HepG2 (cell line): ENCODE data around the gene STC2. TPM values are rescaled to one million over a fixed set of nuclear protein-coding genes. Genes with fewer than 3 reads are reported as not detected.

Experiments used
- ADNP ChIP-seq: sonication (generic); formaldehyde crosslinking; IDR thresholded peaks from 2 replicates; pipeline ENCODE4 v1.4.0; 2020; ENCODE audit warnings: missing genetic modification reagents
- CBX5 ChIP-seq: sonication (generic); formaldehyde crosslinking; IDR thresholded peaks from 2 replicates; pipeline ENCODE4 v1.4.0; 2020; ENCODE audit warnings: missing genetic modification reagents, borderline replicate concordance
- CENPT ChIP-seq: sonication (generic); formaldehyde crosslinking; IDR thresholded peaks from 2 replicates; pipeline ENCODE4 v1.8.0; 2022; ENCODE audit warnings: low read depth, mild to moderate bottlenecking, moderate library complexity, missing genetic modification reagents
- CENPX ChIP-seq: sonication (generic); formaldehyde crosslinking; IDR thresholded peaks from 2 replicates; pipeline ENCODE4 v1.9.0; 2021; ENCODE audit warnings: mild to moderate bottlenecking, missing genetic modification reagents, moderate library complexity
- ELF3 ChIP-seq: IDR thresholded peaks from 2 replicates; pipeline ENCODE4 v1.6.1; 2016; ENCODE audit warnings: missing genetic modification reagents, missing compliant biosample characterization
- FIP1L1 ChIP-seq: fragments of 200-400 bp; formaldehyde crosslinking; IDR thresholded peaks from 2 replicates; pipeline ENCODE4 v1.6.1; 2018; ENCODE audit warnings: low read depth, mild to moderate bottlenecking, low read length, moderate library complexity, borderline replicate concordance; ENCODE audit not compliant: insufficient read depth
- GABPB1 ChIP-seq: IDR thresholded peaks from 2 replicates; pipeline ENCODE4 v1.6.1; 2016; ENCODE audit warnings: mild to moderate bottlenecking, missing genetic modification reagents, moderate library complexity, missing compliant biosample characterization
- ISL2 ChIP-seq: sonication (generic); formaldehyde crosslinking; IDR thresholded peaks from 2 replicates; pipeline ENCODE4 v1.5.0; 2020; ENCODE audit warnings: missing genetic modification reagents
- KLF16 ChIP-seq, 2 experiments: sonication (generic) in 1 of 2; formaldehyde crosslinking in 1 of 2; IDR thresholded peaks; 2 replicates each; pipeline versions ENCODE4 v1.6.1 to v1.8.0; 2016 to 2023; ENCODE audit warnings: missing genetic modification reagents in 2 of 2, missing compliant biosample characterization in 1 of 2
- PHB2 ChIP-seq: fragments of 450-650 bp; IDR thresholded peaks from 2 replicates; pipeline ENCODE4 v1.6.1; 2018; ENCODE audit not compliant: partially characterized antibody
- ZNF160 ChIP-seq: sonication (generic); formaldehyde crosslinking; IDR thresholded peaks from 2 replicates; pipeline ENCODE4 v1.8.0; 2022; ENCODE audit warnings: mild to moderate bottlenecking, inconsistent platforms, missing genetic modification reagents
- ZNF253 ChIP-seq: sonication (generic); formaldehyde crosslinking; IDR thresholded peaks from 2 replicates; pipeline ENCODE4 v1.8.0; 2022; ENCODE audit warnings: mild to moderate bottlenecking, missing genetic modification reagents, borderline replicate concordance
- ZNF292 ChIP-seq: sonication (generic); formaldehyde crosslinking; IDR thresholded peaks from 2 replicates; pipeline ENCODE4 v1.8.1; 2022; ENCODE audit warnings: mild to moderate bottlenecking, low read depth, missing genetic modification reagents, borderline replicate concordance
- ZNF337 ChIP-seq: sonication (generic); formaldehyde crosslinking; IDR thresholded peaks from 2 replicates; pipeline ENCODE4 v1.5.1; 2020; ENCODE audit warnings: missing genetic modification reagents, low read depth, mild to moderate bottlenecking, borderline replicate concordance
- ZNF567 ChIP-seq: sonication (generic); formaldehyde crosslinking; IDR thresholded peaks from 2 replicates; pipeline ENCODE4 v1.8.1; 2023; ENCODE audit warnings: mild to moderate bottlenecking, missing genetic modification reagents, borderline replicate concordance
- ZNF607 ChIP-seq: sonication (generic); formaldehyde crosslinking; IDR thresholded peaks from 2 replicates; pipeline ENCODE4 v1.5.1; 2020; ENCODE audit warnings: missing genetic modification reagents, mild to moderate bottlenecking, borderline replicate concordance
- ZNF614 ChIP-seq: IDR thresholded peaks from 2 replicates; pipeline ENCODE4 v1.6.1; 2018; ENCODE audit warnings: missing biosample characterization, missing genetic modification reagents, inconsistent platforms, borderline replicate concordance
- ZNF75D ChIP-seq: sonication (generic); formaldehyde crosslinking; IDR thresholded peaks from 2 replicates; pipeline ENCODE4 v1.8.1; 2023; ENCODE audit warnings: missing genetic modification reagents, mild to moderate bottlenecking, borderline replicate concordance
- polyA plus RNA-seq, 8 experiments: library from polyadenylated mRNA; depleted of rRNA in 3 of 8; stranded (reverse) in 7 of 8; unstranded in 1 of 8; fragments of >200 nt; fragmentation: Illumina TruSeq in 4 of 8; extraction: Trizol in 4 of 8; gene quantifications; 2 replicates each; pipeline versions ENCODE4 v1.2.1 to v1.2.3, GENCODE V29; 2011 to 2016; ENCODE audit warnings: low read depth in 4 of 8, missing spikeins in 1 of 8, mixed read lengths in 1 of 8; ENCODE audit not compliant: insufficient read depth in 1 of 8
- total RNA-seq, 5 experiments: library from RNA; depleted of rRNA; stranded (reverse); fragments of >200 nt; fragmentation: Illumina TruSeq; extraction: Trizol; gene quantifications; 2 replicates each; pipeline ENCODE4 v1.2.3, GENCODE V29; 2016; ENCODE audit warnings: low read depth in 1 of 5
- TF ChIP-seq, protein P1 (sequence below), 2 experiments: sonication (generic) in 1 of 2; formaldehyde crosslinking in 1 of 2; IDR thresholded peaks; 2 replicates each; pipeline versions ENCODE4 v1.4.0 to v1.6.1; 2018 to 2020; ENCODE audit warnings: missing genetic modification reagents in 2 of 2, borderline replicate concordance in 1 of 2, low read depth in 1 of 2, mild to moderate bottlenecking in 1 of 2, missing biosample characterization in 1 of 2
- TF ChIP-seq, protein P2 (sequence below): sonication (generic); formaldehyde crosslinking; conservative IDR thresholded peaks from 2 replicates; pipeline ENCODE4 v1.4.0; 2020; ENCODE audit warnings: missing genetic modification reagents
- TF ChIP-seq, protein P3 (sequence below): sonication (generic); formaldehyde crosslinking; IDR thresholded peaks from 2 replicates; pipeline ENCODE4 v1.5.0; 2020; ENCODE audit warnings: missing genetic modification reagents
- TF ChIP-seq, protein P4 (sequence below): sonication (generic); formaldehyde crosslinking; conservative IDR thresholded peaks from 2 replicates; pipeline ENCODE4 v1.4.0; 2020; ENCODE audit warnings: missing genetic modification reagents

Gene STC2
- total and polyA plus RNA-seq, 2 of the 13 experiments (the other 11 are each of a cell fraction or from before 2014, with no cell fraction given) = 27.1 to 69.2 TPM

- TF ChIP-seq, protein P1, sequence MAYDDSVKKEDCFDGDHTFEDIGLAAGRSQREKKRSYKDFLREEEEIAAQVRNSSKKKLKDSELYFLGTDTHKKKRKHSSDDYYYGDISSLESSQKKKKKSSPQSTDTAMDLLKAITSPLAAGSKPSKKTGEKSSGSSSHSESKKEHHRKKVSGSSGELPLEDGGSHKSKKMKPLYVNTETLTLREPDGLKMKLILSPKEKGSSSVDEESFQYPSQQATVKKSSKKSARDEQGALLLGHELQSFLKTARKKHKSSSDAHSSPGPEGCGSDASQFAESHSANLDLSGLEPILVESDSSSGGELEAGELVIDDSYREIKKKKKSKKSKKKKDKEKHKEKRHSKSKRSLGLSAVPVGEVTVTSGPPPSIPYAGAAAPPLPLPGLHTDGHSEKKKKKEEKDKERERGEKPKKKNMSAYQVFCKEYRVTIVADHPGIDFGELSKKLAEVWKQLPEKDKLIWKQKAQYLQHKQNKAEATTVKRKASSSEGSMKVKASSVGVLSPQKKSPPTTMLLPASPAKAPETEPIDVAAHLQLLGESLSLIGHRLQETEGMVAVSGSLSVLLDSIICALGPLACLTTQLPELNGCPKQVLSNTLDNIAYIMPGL (CRISPR knock-in tag; IDR thresholded peaks at IDR 0.05; ENCODE audit: borderline replicate concordance in 1 of 2, low read depth in 1 of 2) = peak; percentile 45 to 93
- TF ChIP-seq, protein P2, sequence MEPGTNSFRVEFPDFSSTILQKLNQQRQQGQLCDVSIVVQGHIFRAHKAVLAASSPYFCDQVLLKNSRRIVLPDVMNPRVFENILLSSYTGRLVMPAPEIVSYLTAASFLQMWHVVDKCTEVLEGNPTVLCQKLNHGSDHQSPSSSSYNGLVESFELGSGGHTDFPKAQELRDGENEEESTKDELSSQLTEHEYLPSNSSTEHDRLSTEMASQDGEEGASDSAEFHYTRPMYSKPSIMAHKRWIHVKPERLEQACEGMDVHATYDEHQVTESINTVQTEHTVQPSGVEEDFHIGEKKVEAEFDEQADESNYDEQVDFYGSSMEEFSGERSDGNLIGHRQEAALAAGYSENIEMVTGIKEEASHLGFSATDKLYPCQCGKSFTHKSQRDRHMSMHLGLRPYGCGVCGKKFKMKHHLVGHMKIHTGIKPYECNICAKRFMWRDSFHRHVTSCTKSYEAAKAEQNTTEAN (CRISPR knock-in tag) = peak; percentile 74
- TF ChIP-seq GABPB1 (CRISPR knock-in tag) (peak; percentile 61; the same call in 1 of the 2 replicates), ZNF337 (CRISPR knock-in tag) (peak; percentile 35; the same call in 1 of the 2 replicates), ISL2 (CRISPR knock-in tag) (peak; percentile 67), ZNF607 (CRISPR knock-in tag) (peak; percentile 93), ZNF292 (no peak), ELF3 (CRISPR knock-in tag) (peak; percentile 64), ZNF614 (CRISPR knock-in tag) (peak; percentile 61; the same call in 1 of the 2 replicates), ZNF75D (CRISPR knock-in tag) (no peak), ZNF160 (0 out of 2 replicates have a peak, but pooled peaks have one; percentile 46), KLF16 (CRISPR knock-in tag; IDR thresholded peaks at IDR 0.05) (peak in 1 of 2 experiments; percentile 89; a peak in 2 of 4 replicates), ZNF253 (CRISPR knock-in tag) (0 out of 2 replicates have a peak, but pooled peaks have one; percentile 16), FIP1L1 (0 out of 2 replicates have a peak, but pooled peaks have one; percentile 78), PHB2 (no peak), CENPX (CRISPR knock-in tag) (no peak), ADNP (CRISPR knock-in tag) (no peak), CENPT (CRISPR knock-in tag) (0 out of 2 replicates have a peak, but pooled peaks have one; percentile 10), CBX5 (CRISPR knock-in tag) (peak; percentile 79; the same call in 1 of the 2 replicates), ZNF567 (peak; percentile 35; the same call in 1 of the 2 replicates)
- TF ChIP-seq, protein P3, sequence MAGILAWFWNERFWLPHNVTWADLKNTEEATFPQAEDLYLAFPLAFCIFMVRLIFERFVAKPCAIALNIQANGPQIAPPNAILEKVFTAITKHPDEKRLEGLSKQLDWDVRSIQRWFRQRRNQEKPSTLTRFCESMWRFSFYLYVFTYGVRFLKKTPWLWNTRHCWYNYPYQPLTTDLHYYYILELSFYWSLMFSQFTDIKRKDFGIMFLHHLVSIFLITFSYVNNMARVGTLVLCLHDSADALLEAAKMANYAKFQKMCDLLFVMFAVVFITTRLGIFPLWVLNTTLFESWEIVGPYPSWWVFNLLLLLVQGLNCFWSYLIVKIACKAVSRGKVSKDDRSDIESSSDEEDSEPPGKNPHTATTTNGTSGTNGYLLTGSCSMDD (CRISPR knock-in tag) = no peak
- TF ChIP-seq, protein P4, sequence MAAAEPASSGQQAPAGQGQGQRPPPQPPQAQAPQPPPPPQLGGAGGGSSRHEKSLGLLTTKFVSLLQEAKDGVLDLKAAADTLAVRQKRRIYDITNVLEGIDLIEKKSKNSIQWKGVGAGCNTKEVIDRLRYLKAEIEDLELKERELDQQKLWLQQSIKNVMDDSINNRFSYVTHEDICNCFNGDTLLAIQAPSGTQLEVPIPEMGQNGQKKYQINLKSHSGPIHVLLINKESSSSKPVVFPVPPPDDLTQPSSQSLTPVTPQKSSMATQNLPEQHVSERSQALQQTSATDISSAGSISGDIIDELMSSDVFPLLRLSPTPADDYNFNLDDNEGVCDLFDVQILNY (CRISPR knock-in tag) = 0 out of 2 replicates have a peak, but pooled peaks have one; percentile 13
Measured at GRCh38 chr5:173327948-173328843, at the start of gene STC2 (continued).
